Head of caudate nucleus (tissue), 42 donors: ENCODE results near the gene PDE3A.
"Not testable (repeated sequence)": the region's sequence is repeated elsewhere in the genome, so short reads cannot be mapped to it uniquely, and the experiment has no call there.

Experiments
- DNase-seq, 42 donors: peaks; one replicate each; pipeline versions ENCODE4 v3.0.0 to v3.0.0-alpha.2; 2020 to 2021; ENCODE audit warnings: mixed read lengths in 7 of 42
- intact Hi-C: fragments of 100-400 bp; cut with DNase I; formaldehyde crosslinking; loops from one replicate; pipeline ENCODE4 v1.15.0; 2022

Gene PDE3A

GRCh38 chr12:20368114-20368650, at the start of gene PDE3A:
Gene PDE3A (plus strand): TSS chr12:20368537. CDS start chr12:20369285, 748 bp downstream.
- intact Hi-C loops: no loop called here
- peak; percentile 20 to 88 (median 67) for DNase-seq

GRCh38 chr12:20319366-20319765, 49.0 kb upstream of the PDE3A start:
- DNase-seq: no peak
- intact Hi-C loops: no loop called here

GRCh38 chr12:20320552-20320951, 47.8 kb upstream of the PDE3A start:
- no peak for DNase-seq
- intact Hi-C loops: no loop called here

- intact Hi-C loops, DNase-seq: not testable (repeated sequence)
These were observed 37.4 kb upstream of the PDE3A start for GRCh38 chr12:20330826-20331505.

- intact Hi-C loops: no loop called here
These were observed 29.3 kb upstream of the PDE3A start for GRCh38 chr12:20339060-20339459.

GRCh38 chr12:20342111-20342510, 26.2 kb upstream of the PDE3A start:
- intact Hi-C loops: no loop called here

More at GRCh38 chr12:20339060-20339459, 29.3 kb upstream of the PDE3A start:
- DNase-seq: no peak

GRCh38 chr12:20345866-20346265, 22.5 kb upstream of the PDE3A start:
- intact Hi-C loops: no loop called here
- no peak for DNase-seq

More at GRCh38 chr12:20342111-20342510, 26.2 kb upstream of the PDE3A start:
- DNase-seq: no peak

- intact Hi-C loops: no loop called here
- no peak for DNase-seq
These were observed 18.3 kb upstream of the PDE3A start for GRCh38 chr12:20350026-20350425.

- no peak for DNase-seq
- intact Hi-C loops: no loop called here
These were observed 17.8 kb upstream of the PDE3A start for GRCh38 chr12:20350495-20350894.

GRCh38 chr12:20351406-20351805, 16.9 kb upstream of the PDE3A start:
- intact Hi-C loops: no loop called here
- no peak for DNase-seq

GRCh38 chr12:20356048-20356447, 12.3 kb upstream of the PDE3A start:
- no peak for DNase-seq
- intact Hi-C loops: no loop called here

- DNase-seq: no peak
- intact Hi-C loops: no loop called here
These were observed 7.9 kb upstream of the PDE3A start for GRCh38 chr12:20360407-20360806.

GRCh38 chr12:20361416-20361815, 6.9 kb upstream of the PDE3A start:
- no peak for DNase-seq
- intact Hi-C loops: no loop called here

- intact Hi-C loops: no loop called here
- no peak for DNase-seq
These were observed 3.8 kb upstream of the PDE3A start for GRCh38 chr12:20364501-20364900.

- intact Hi-C loops: no loop called here
- DNase-seq: no peak
These were observed 1.4 kb upstream of the PDE3A start for GRCh38 chr12:20366776-20367409.

GRCh38 chr12:20367583-20368113, 689 bp upstream of the PDE3A start:
- intact Hi-C loops: no loop called here
- DNase-seq: peak in 1 of 42 donors; percentile 4

- DNase-seq: peak in 31 of 42 donors; percentile 2 to 55 (median 19)
- intact Hi-C loops: no loop called here
These were observed 441 bp downstream of the PDE3A start for GRCh38 chr12:20368651-20369304.

GRCh38 chr12:20369305-20370013, 1.1 kb downstream of the PDE3A start:
- peak in 40 of 42 donors; percentile 10 to 66 (median 38) for DNase-seq
- intact Hi-C loops: no loop called here

GRCh38 chr12:20370014-20370386, 1.7 kb downstream of the PDE3A start:
- intact Hi-C loops: no loop called here
- DNase-seq: peak in 34 of 42 donors; percentile 6 to 55 (median 20)
